Kidney (tissue), 14 donors: ENCODE results near the gene ACTR8. TPM values are rescaled to one million over a fixed set of nuclear protein-coding genes. Genes with fewer than 3 reads are reported as not detected.

Source experiments
- DNase-seq, 5 donors: peaks; one replicate each; pipeline ENCODE4 v3.0.0-alpha.2; 2013 to 2020
- FAIRE-seq: peaks from 2 replicates; lab custom pipeline; 2012; peaks lifted over from hg19 to GRCh38; lab: Jason Lieb, UNC
- H3K27ac ChIP-seq, 2 donors: one replicate each; pipeline ENCODE4 v1.7.0; 2013; ENCODE audit warnings: low read depth in 2 of 2, low read length in 2 of 2, inconsistent platforms in 1 of 2
- H3K27me3 ChIP-seq: one replicate; pipeline ENCODE4 v1.7.1; 2013; ENCODE audit warnings: low read length, inconsistent platforms; ENCODE audit not compliant: control insufficient read depth, insufficient read depth
- H3K36me3 ChIP-seq, 3 donors: one replicate each; pipeline versions ENCODE4 v1.7.0 to v1.7.1; 2013; ENCODE audit warnings: low read length in 3 of 3, control low read depth in 1 of 3, inconsistent platforms in 1 of 3; ENCODE audit not compliant: insufficient read depth in 3 of 3, control insufficient read depth in 2 of 3
- H3K4me1 ChIP-seq, 3 donors: one replicate each; pipeline versions ENCODE4 v1.7.0 to v1.7.1; 2013; ENCODE audit warnings: low read length in 3 of 3, inconsistent platforms in 1 of 3, low read depth in 1 of 3; ENCODE audit not compliant: control insufficient read depth in 2 of 3, insufficient read depth in 2 of 3
- H3K4me3 ChIP-seq, 3 donors: one replicate each; pipeline versions ENCODE4 v1.7.0 to v1.8.1; 2013; ENCODE audit warnings: low read length in 3 of 3, control low read depth in 1 of 3, inconsistent platforms in 1 of 3
- H3K9ac ChIP-seq, 3 donors: one replicate each; pipeline versions ENCODE4 v1.7.0 to v1.7.1; 2013; ENCODE audit warnings: low read length in 3 of 3, control low read depth in 1 of 3, inconsistent platforms in 1 of 3
- H3K9me3 ChIP-seq, 3 donors: one replicate each; pipeline versions ENCODE4 v1.7.0 to v1.7.1; 2013; ENCODE audit warnings: low read length in 3 of 3, control low read depth in 1 of 3, inconsistent platforms in 1 of 3; ENCODE audit not compliant: control insufficient read depth in 2 of 3, insufficient read depth in 1 of 3
- CTCF ChIP-seq: IDR thresholded peaks from 3 replicates; pipeline ENCODE4 v1.5.1; 2012; ENCODE audit warnings: mild to moderate bottlenecking, moderate library complexity, borderline replicate concordance; ENCODE audit not compliant: insufficient read depth; ENCODE audit errors: extremely low read depth
- intact Hi-C: fragments of 100-400 bp; cut with DNase I; formaldehyde crosslinking; loops from one replicate; pipeline ENCODE4 v1.11.1; 2022
- polyA plus RNA-seq: library from polyadenylated mRNA; stranded (reverse); fragments of 350-450 nt; fragmentation: Illumina TruSeq; extraction: RNeasy Lipid Tissue Mini Kit (QIAGEN cat#74804); gene quantifications from one replicate; pipeline ENCODE4 v1.2.3, GENCODE V29; 2014; ENCODE audit warnings: low read depth, low replicate concordance; ENCODE audit not compliant: insufficient read depth
- total RNA-seq: library from RNA; stranded (reverse); fragmentation: NEBNext Ultra II Directional; extraction: Animal tissue kit (Norgen Biotek cat#: 25700); gene quantifications from one replicate; pipeline ENCODE4 v1.2.1, GENCODE V29; 2021
- donor health status: control.
- donor health status: control.
- donor health status: control.
- donor health status: control.
- donor health status: control.
- donor health status: DM: yes; HTN: yes; CAD: no.
- donor health status: Normal renal cell carcinoma (clear cell type).

Gene ACTR8
- total and polyA plus RNA-seq, 2 donors from 2014 or later: 20.4 to 29.6 TPM

GRCh38 chr3:53862241-53862640 is 19.7 kb downstream of the ACTR8 start:
- DNase-seq (no peak), FAIRE-seq (no peak)
- Histone ChIP-seq H3K27ac (no peak overlapping the region), H3K4me1 (peaks cover 0 to 8% (median 4%) of the 10 kb centered on the region in 3 donors), H3K36me3 (peaks cover 3 to 8% (median 6%) of the 10 kb centered on the region in 3 donors), H3K27me3 (no peaks in the 10 kb centered on the region), H3K9me3 (no peaks in the 10 kb centered on the region), H3K9ac (no peak overlapping the region), H3K4me3 (no peak overlapping the region)
- intact Hi-C loops: no loop called here
- no peak for TF ChIP-seq CTCF

- H3K9me3 ChIP-seq: no peaks in the 10 kb centered on the region
- peaks cover 5 to 8% (median 5%) of the 10 kb centered on the region in 3 donors for H3K36me3 ChIP-seq
- no peak overlapping the region for H3K9ac ChIP-seq
- intact Hi-C loops: no loop called here
- H3K4me1 ChIP-seq: peaks cover 0 to 8% (median 4%) of the 10 kb centered on the region in 3 donors
- H3K27me3 ChIP-seq: no peaks in the 10 kb centered on the region
- FAIRE-seq (no peak), DNase-seq (no peak)
- H3K27ac ChIP-seq: no peak overlapping the region
- no peak overlapping the region for H3K4me3 ChIP-seq
- no peak for TF ChIP-seq CTCF
Measured at GRCh38 chr3:53860196-53860595, 21.8 kb downstream of the ACTR8 start.

- Histone ChIP-seq H3K27ac (no peak overlapping the region), H3K36me3 (peaks cover 5% of the 10 kb centered on the region in 3 donors), H3K9ac (no peak overlapping the region), H3K27me3 (no peaks in the 10 kb centered on the region), H3K4me1 (peaks cover 0 to 8% (median 4%) of the 10 kb centered on the region in 3 donors), H3K4me3 (no peak overlapping the region), H3K9me3 (no peaks in the 10 kb centered on the region)
- intact Hi-C loops: no loop called here
- no peak for DNase-seq
- no peak for FAIRE-seq
- TF ChIP-seq CTCF: no peak
Measured at GRCh38 chr3:53859178-53859577, 22.8 kb downstream of the ACTR8 start.
